Heart right ventricle (tissue), 16 donors: ENCODE measurements around the gene MYH9. TPM values are rescaled to one million over a fixed set of nuclear protein-coding genes. Genes with fewer than 3 reads are reported as not detected.
"Not testable (repeated sequence)": the region's sequence is repeated elsewhere in the genome, so short reads cannot be mapped to it uniquely, and the experiment has no call there.

Source experiments
- ATAC-seq, 8 donors: fragments of 200-7000 bp; cut with Tn5 transposase; one replicate each; pipeline ENCODE4 v1.9.1; 2020; ENCODE audit warnings: mild to moderate bottlenecking in 8 of 8, moderate library complexity in 8 of 8, moderate number of reproducible peaks in 1 of 8
- DNase-seq, 2 donors: peaks; one replicate each; pipeline ENCODE4 v3.0.0-alpha.2; 2020
- H3K27ac ChIP-seq, 10 donors: fragments of 200-600 bp; sonication (generic) in 2 of 10; one replicate each; pipeline versions ENCODE4 v1.5.0 to v1.8.0; 2020 to 2022; ENCODE audit warnings: mild to moderate bottlenecking in 3 of 10
- H3K27me3 ChIP-seq, 7 donors: fragments of 200-600 bp; one replicate each; pipeline ENCODE4 v1.8.0; 2021 to 2022; ENCODE audit warnings: mild to moderate bottlenecking in 2 of 7
- H3K36me3 ChIP-seq, 9 donors: fragments of 200-600 bp; sonication (generic) in 1 of 9; one replicate each; pipeline versions ENCODE4 v1.5.0 to v1.8.0; 2020 to 2022; ENCODE audit warnings: mild to moderate bottlenecking in 2 of 9
- H3K4me1 ChIP-seq, 9 donors: fragments of 200-600 bp; sonication (generic) in 1 of 9; one replicate each; pipeline versions ENCODE4 v1.5.0 to v1.8.0; 2020 to 2022; ENCODE audit warnings: mild to moderate bottlenecking in 4 of 9
- H3K4me3 ChIP-seq, 10 donors: fragments of 200-600 bp; sonication (generic) in 2 of 10; one replicate each; pipeline versions ENCODE4 v1.5.0 to v1.8.0; 2020 to 2022; ENCODE audit warnings: mild to moderate bottlenecking in 7 of 10, moderate library complexity in 2 of 10
- H3K9me3 ChIP-seq, 11 donors: fragments of 200-600 bp in 10 of 11; sonication (generic) in 2 of 11; one replicate each; pipeline versions ENCODE4 v1.5.0 to v1.8.0; 2013 to 2022; ENCODE audit warnings: mild to moderate bottlenecking in 2 of 11, control low read depth in 1 of 11, moderate library complexity in 1 of 11
- WGBS, 2 donors: extraction: QIAGEN DNeasy Blood & Tissue Kit; methylation state at CpG; one replicate each; pipeline ENCODE4 v1.1.7; 2013; ENCODE audit warnings: inconsistent platforms in 1 of 2; 5-methylcytosine and 5-hydroxymethylcytosine counted together
- intact Hi-C, 10 donors: fragments of 100-400 bp; cut with DNase I; formaldehyde crosslinking; loops; one replicate each; pipeline versions ENCODE4 v1.11.1 to v1.14.2; 2022
- polyA plus RNA-seq, 2 donors: library from polyadenylated mRNA; stranded (reverse); fragments of 200-250 nt; gene quantifications; one replicate each; pipeline ENCODE4 v1.2.3, GENCODE V29; 2013
- total RNA-seq, 10 donors: library from RNA; stranded (reverse); fragmentation: NEBNext Ultra II Directional in 3 of 10; extraction: Animal tissue kit (Norgen Biotek cat#: 25700) in 3 of 10; gene quantifications; one replicate each; pipeline versions ENCODE4 v1.2.1 to v1.2.4, GENCODE V29; 2021 to 2023
- TF ChIP-seq, protein P1 (sequence below), 9 donors: fragments of 200-600 bp; sonication (generic) in 2 of 9; IDR thresholded peaks; one replicate each; pipeline versions ENCODE4 v1.5.0 to v1.8.0; 2021 to 2022; ENCODE audit warnings: antibody characterized with exemption in 9 of 9, mild to moderate bottlenecking in 5 of 9, moderate library complexity in 1 of 9
- donor health status: Arrhythmogenic right ventricular cardiomyopathy.
- donor health status: ischemic (EF 13 %, LVEDD 7.1; RV severe dilation, severe dysfunction).
- donor health status: healthy with polysubstance abuse.
- donor health status: DM: no; HTN: yes; CAD: no.
- donor health status: DM: no; HTN: no; CAD: no.
- donor health status: ischemic (EF 25% LVEDD 6.9; RV normal size, moderate dysfunction).
- donor health status: ischemic (EF 25% LVEDD 5.7; RV mildly dilated, moderate dysfunction).
- donor health status: healthy.
- donor health status: DM: yes; HTN: yes; CAD: no.
- donor health status: Ischemic cardiomyopathy.
- donor health status: ischemic (EF 35%, LVEDD 5.7; RV mildly dilated, moderate dysfunction).
- donor health status: nonischemic (EF 11% LVEDD 7.7; RV severe dilation, severe dysfunction).
- donor health status: DM: yes; HTN: yes; CAD: no.
- donor health status: PGD.
- donor health status: ischemic (EF 29% LVEDD 5.4; RV normal size, mild dysfunction).
- donor health status: nonischemic (EF 23%, LVEDD 6.1; RV moderate dilation, normal function).

The MYH9 gene
- total and polyA plus RNA-seq, 12 donors, result 132 to 345 (median 189) TPM

- Histone ChIP-seq H3K9me3 (no peaks in the 10 kb centered on the region), H3K27ac (no peak overlapping the region), H3K4me1 (peaks cover 0 to 4% (median 0%) of the 10 kb centered on the region in 9 donors), H3K36me3 (peaks cover 45 to 98% (median 82%) of the 10 kb centered on the region in 9 donors), H3K4me3 (no peak overlapping the region), H3K27me3 (no peaks in the 10 kb centered on the region)
- no peak for DNase-seq
- WGBS, 2 donors, result 93 to 94% methylated on average over 29 of the region's 29 CpGs
- TF ChIP-seq, protein P1, sequence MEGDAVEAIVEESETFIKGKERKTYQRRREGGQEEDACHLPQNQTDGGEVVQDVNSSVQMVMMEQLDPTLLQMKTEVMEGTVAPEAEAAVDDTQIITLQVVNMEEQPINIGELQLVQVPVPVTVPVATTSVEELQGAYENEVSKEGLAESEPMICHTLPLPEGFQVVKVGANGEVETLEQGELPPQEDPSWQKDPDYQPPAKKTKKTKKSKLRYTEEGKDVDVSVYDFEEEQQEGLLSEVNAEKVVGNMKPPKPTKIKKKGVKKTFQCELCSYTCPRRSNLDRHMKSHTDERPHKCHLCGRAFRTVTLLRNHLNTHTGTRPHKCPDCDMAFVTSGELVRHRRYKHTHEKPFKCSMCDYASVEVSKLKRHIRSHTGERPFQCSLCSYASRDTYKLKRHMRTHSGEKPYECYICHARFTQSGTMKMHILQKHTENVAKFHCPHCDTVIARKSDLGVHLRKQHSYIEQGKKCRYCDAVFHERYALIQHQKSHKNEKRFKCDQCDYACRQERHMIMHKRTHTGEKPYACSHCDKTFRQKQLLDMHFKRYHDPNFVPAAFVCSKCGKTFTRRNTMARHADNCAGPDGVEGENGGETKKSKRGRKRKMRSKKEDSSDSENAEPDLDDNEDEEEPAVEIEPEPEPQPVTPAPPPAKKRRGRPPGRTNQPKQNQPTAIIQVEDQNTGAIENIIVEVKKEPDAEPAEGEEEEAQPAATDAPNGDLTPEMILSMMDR (IDR thresholded peaks at IDR 0.05), result no peak
- intact Hi-C loops, result no loop called here
- peak in 4 of 8 donors; percentile 7 to 16 (median 9) for ATAC-seq
These were observed 95.7 kb downstream of the MYH9 start for GRCh38 chr22:36291831-36292740.

GRCh38 chr22:36290391-36291075 is 97.2 kb downstream of the MYH9 start:
- peaks cover 0 to 20% (median 10%) of the 10 kb centered on the region in 9 donors for H3K4me1 ChIP-seq
- H3K4me3 ChIP-seq, DNase-seq, H3K27ac ChIP-seq, H3K27me3 ChIP-seq, ATAC-seq, intact Hi-C loops, H3K9me3 ChIP-seq: not testable (repeated sequence)
- 93 to 98% methylated on average over 11 to 24 of the region's 40 CpGs for WGBS, 2 donors
- peaks cover 42 to 98% (median 82%) of the 10 kb centered on the region in 9 donors for H3K36me3 ChIP-seq

DNA sequence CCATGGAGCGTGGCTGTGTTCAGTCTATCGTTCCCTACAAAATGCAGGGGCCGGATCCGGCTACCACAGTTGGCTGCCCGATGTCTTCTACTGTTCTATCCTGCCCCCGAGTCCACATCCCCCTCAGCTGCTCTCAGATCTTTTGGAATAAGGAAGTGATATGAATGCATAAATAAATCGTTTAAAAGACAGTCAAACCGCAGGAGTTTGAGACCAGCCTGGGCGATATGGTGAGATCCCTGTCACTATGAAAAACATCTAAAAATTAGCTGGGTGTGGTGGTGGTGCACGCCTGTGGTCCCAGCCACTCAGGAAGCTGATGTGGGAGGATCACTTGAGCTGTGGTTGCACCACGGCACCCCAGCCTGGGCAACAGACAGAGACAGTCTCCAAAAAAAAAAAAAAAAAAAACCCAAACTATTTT is 97.8 kb downstream of the MYH9 start:
- intact Hi-C loops, result not testable (repeated sequence)
- 93 to 94% methylated on average over 11 of the region's 11 CpGs for WGBS, 2 donors

GRCh38 chr22:36289406-36289870 is 98.3 kb downstream of the MYH9 start:
- intact Hi-C loops, result no loop called here
- DNase-seq, result no peak
- WGBS, 2 donors, result 72 to 75% methylated on average over 7 of the region's 7 CpGs
- Histone ChIP-seq H3K4me3 (no peak overlapping the region), H3K27ac (peak overlapping the region in 1 of 10 donors; percentile 26), H3K36me3 (peaks cover 39 to 98% (median 82%) of the 10 kb centered on the region in 9 donors), H3K4me1 (peaks cover 0 to 24% (median 13%) of the 10 kb centered on the region in 9 donors), H3K27me3 (no peaks in the 10 kb centered on the region), H3K9me3 (no peaks in the 10 kb centered on the region)
- TF ChIP-seq, protein P1 (IDR thresholded peaks at IDR 0.05), result no peak
- ATAC-seq, result no peak

More for the DNA sequence above, 97.8 kb downstream of the MYH9 start:
- not testable (repeated sequence) for ATAC-seq, H3K27ac ChIP-seq, H3K9me3 ChIP-seq, DNase-seq, H3K27me3 ChIP-seq, H3K4me3 ChIP-seq
- Histone ChIP-seq H3K36me3 (peaks cover 39 to 98% (median 82%) of the 10 kb centered on the region in 9 donors), H3K4me1 (peaks cover 0 to 24% (median 13%) of the 10 kb centered on the region in 9 donors)
